DOHH2 (cell line): ENCODE results near the gene PSMG3.

Experiments
- H3F3A ChIP-seq: fragments of 200-600 bp; sonication (generic), shearing (Covaris generic); 2 replicates; pipeline ENCODE4 v1.6.0; 2016; ENCODE audit warnings: antibody characterized with exemption, mild to moderate bottlenecking; ENCODE audit not compliant: control insufficient read depth, insufficient read depth
- H3K27ac ChIP-seq: fragments of 200-600 bp; sonication (generic); 2 replicates; pipeline ENCODE4 v1.5.1; 2014; ENCODE audit warnings: low read depth, mild to moderate bottlenecking, low read length, moderate library complexity
- H3K27me3 ChIP-seq: fragments of 200-600 bp; sonication (generic); 2 replicates; pipeline ENCODE4 v1.6.1; 2014; ENCODE audit warnings: mild to moderate bottlenecking, low read length, mixed read lengths; ENCODE audit not compliant: control insufficient read depth
- H3K36me3 ChIP-seq: fragments of 200-600 bp; sonication (generic); 2 replicates; pipeline ENCODE4 v1.6.1; 2014; ENCODE audit warnings: mild to moderate bottlenecking, low read length, moderate library complexity, mixed read lengths; ENCODE audit not compliant: control insufficient read depth
- H3K4me1 ChIP-seq: fragments of 200-600 bp; sonication (generic); 2 replicates; pipeline ENCODE4 v1.6.1; 2014; ENCODE audit warnings: mild to moderate bottlenecking, low read length, mixed read lengths; ENCODE audit not compliant: control insufficient read depth
- H3K4me2 ChIP-seq: fragments of 200-600 bp; sonication (generic); 2 replicates; pipeline ENCODE4 v1.6.0; 2014; ENCODE audit warnings: mild to moderate bottlenecking, low read length, moderate library complexity
- H3K4me3 ChIP-seq: fragments of 200-600 bp; sonication (generic); 2 replicates; pipeline ENCODE4 v1.5.1; 2014; ENCODE audit warnings: mild to moderate bottlenecking, low read length, mixed read lengths
- H3K79me2 ChIP-seq: fragments of 200-600 bp; sonication (generic); 2 replicates; pipeline ENCODE4 v1.6.1; 2014; ENCODE audit warnings: mild to moderate bottlenecking, low read length, mixed read lengths; ENCODE audit not compliant: control insufficient read depth
- H3K9me2 ChIP-seq: fragments of 200-600 bp; sonication (generic); replicated peaks from 2 replicates; pipeline ENCODE4 v1.6.1; 2014; ENCODE audit warnings: mild to moderate bottlenecking, low read length, mixed read lengths; ENCODE audit not compliant: control insufficient read depth
- H3K9me3 ChIP-seq: fragments of 200-600 bp; sonication (generic); 2 replicates; pipeline ENCODE4 v1.6.1; 2014; ENCODE audit warnings: antibody characterized with exemption, low read length, mixed read lengths; ENCODE audit not compliant: control insufficient read depth, insufficient read depth
- H4K20me1 ChIP-seq: fragments of 200-600 bp; sonication (generic); 2 replicates; pipeline ENCODE4 v1.6.0; 2014; ENCODE audit warnings: low read depth, mild to moderate bottlenecking, antibody characterized with exemption, low read length, moderate library complexity; ENCODE audit not compliant: control insufficient read depth, insufficient read depth
- CTCF ChIP-seq: fragments of 200-600 bp; sonication (generic); IDR thresholded peaks from one replicate; pipeline ENCODE4 v1.5.1; 2014; ENCODE audit warnings: antibody characterized with exemption, mild to moderate bottlenecking, low read depth, low read length; ENCODE audit not compliant: poor library complexity, severe bottlenecking
- EZH2phosphoT487 ChIP-seq: fragments of 200-600 bp; sonication (generic); IDR thresholded peaks from 2 replicates; pipeline ENCODE4 v1.6.1; 2017; ENCODE audit warnings: borderline replicate concordance, mild to moderate bottlenecking, antibody characterized with exemption, low read length, moderate library complexity, mixed read lengths

PSMG3 gene

GRCh38 chr7:1597791-1598190 lies 28.0 kb upstream of the PSMG3 start:
- Histone ChIP-seq H3K27me3 (peaks cover 4% of the 10 kb centered on the region), H3K79me2 (no peaks in the 10 kb centered on the region), H3K27ac (no peak overlapping the region), H3K4me1 (peaks cover 1% of the 10 kb centered on the region), H3K4me2 (no peak overlapping the region), H3F3A (no peaks in the 10 kb centered on the region), H3K9me3 (no peaks in the 10 kb centered on the region), H3K36me3 (no peaks in the 10 kb centered on the region), H4K20me1 (no peaks in the 10 kb centered on the region; the same call in 1 of the 2 replicates), H3K4me3 (no peak overlapping the region), H3K9me2 (no peaks in the 10 kb centered on the region)
- TF ChIP-seq EZH2phosphoT487 (no peak), CTCF (no peak)

DNA sequence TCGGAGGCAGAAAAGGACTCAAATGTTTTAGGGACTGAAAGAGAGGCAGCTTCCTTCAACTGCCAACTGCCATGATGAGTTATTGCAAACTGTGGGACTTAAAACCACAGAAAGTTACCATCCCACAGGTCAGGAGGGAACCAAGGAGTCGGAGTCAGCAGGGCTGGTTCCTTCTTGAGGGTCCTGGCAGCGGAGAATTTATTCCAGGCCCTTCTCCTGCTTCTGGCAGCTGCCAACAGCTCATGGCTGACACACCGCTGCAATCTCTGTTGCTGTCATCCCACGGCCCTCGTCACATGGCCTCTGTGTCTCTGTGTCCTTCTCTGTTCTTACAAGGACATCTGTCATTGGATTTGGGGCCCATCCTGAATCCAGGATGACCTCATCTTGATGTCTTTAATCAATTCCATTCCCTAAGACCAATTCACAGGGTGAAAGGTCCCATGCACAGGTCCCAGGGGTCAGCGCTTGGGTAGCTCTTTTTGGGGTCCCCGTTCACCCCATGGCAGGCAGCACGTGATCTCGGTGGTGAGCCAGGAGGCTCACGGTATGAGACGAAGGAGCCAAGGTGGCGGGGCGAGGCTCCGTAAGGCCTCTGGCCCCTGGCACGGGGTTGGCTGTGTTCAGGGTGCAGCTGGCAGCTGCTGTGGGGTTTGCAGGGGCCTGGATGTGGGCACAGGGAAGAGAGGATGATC lies 27.4 kb upstream of the PSMG3 start:
- Histone ChIP-seq H3K79me2 (no peaks in the 10 kb centered on the region), H3K27me3 (peaks cover 10% of the 10 kb centered on the region), H3K36me3 (no peaks in the 10 kb centered on the region), H3K4me3 (no peak overlapping the region), H3K9me2 (no peaks in the 10 kb centered on the region), H3F3A (no peaks in the 10 kb centered on the region), H3K4me1 (peaks cover 7% of the 10 kb centered on the region), H3K9me3 (no peaks in the 10 kb centered on the region), H4K20me1 (no peaks in the 10 kb centered on the region; the same call in 1 of the 2 replicates), H3K27ac (no peak overlapping the region), H3K4me2 (no peak overlapping the region)
- TF ChIP-seq CTCF (no peak), EZH2phosphoT487 (no peak)

DNA sequence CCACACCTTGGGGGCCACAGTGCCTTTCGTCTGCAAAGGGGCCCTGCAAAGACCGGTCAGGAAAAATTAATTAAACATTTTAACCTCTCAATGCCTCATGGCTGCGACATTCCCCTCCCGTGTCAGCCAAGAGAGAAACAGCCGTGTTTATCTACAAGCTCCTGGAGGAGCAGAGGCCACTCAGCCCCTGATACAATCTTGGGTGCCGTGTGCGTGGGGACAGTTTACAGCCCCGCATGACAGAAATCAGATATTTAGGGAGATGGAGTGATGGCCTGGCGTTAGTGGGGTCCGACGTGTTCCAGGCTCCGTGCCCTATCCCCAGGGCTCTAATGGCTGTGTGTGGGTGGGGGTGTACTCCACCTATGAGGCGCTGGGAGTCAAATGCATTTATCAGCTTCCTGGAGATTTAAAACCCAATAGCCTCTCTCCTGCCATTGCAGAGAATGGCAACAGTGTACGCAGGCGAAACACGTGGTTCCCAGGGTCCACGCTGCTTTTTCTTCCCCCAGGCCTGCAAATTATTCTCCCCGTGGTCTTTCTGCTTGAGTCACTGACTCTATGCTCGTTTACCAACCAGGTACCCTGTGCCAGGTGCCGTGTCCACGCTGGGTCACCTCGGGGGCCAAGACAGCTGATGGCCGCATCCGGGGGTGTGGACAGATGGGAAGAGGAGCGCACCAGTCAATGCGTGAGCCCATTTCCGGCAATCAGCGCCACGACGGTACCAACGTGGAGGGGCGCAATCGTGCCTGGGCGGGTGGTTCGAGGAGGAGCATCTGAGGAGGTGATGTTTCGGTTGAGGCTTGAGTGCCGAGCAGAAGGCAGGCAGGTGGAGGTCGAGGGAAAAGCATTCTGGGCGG lies 26.6 kb upstream of the PSMG3 start:
- no peaks in the 10 kb centered on the region; the same call in 1 of the 2 replicates for H4K20me1 ChIP-seq
- H3K4me2 ChIP-seq: no peak overlapping the region
- H3K36me3 ChIP-seq: no peaks in the 10 kb centered on the region
- TF ChIP-seq EZH2phosphoT487: no peak
- no peak for TF ChIP-seq CTCF
- H3K79me2 ChIP-seq: no peaks in the 10 kb centered on the region
- no peak overlapping the region for H3K4me3 ChIP-seq
- peaks cover 18% of the 10 kb centered on the region for H3K27me3 ChIP-seq
- H3K27ac ChIP-seq: no peak overlapping the region
- peaks cover 15% of the 10 kb centered on the region for H3K4me1 ChIP-seq
- no peaks in the 10 kb centered on the region for H3F3A ChIP-seq
- H3K9me2 ChIP-seq: no peaks in the 10 kb centered on the region
- H3K9me3 ChIP-seq: no peaks in the 10 kb centered on the region
